ENCODE data around the gene MFSD12.
"Not testable (repeated sequence)": the region's sequence is repeated elsewhere in the genome, so short reads cannot be mapped to it uniquely, and the experiment has no call there.

The MFSD12 gene

GRCh38 chr19:3570606-3571011 is 13.2 kb upstream of the MFSD12 start:
- no peak for TF ChIP-seq CTCF (IDR thresholded peaks at IDR 0.05; ENCODE audit: low read depth, low read length)

GRCh38 chr19:3570042-3570441 is 12.7 kb upstream of the MFSD12 start:
- not testable (repeated sequence) for H3K4me3 ChIP-seq (ENCODE audit: low read depth, low read length)

More at GRCh38 chr19:3570606-3571011, 13.2 kb upstream of the MFSD12 start:
- no peak overlapping the region for H3K4me3 ChIP-seq (ENCODE audit: low read depth, low read length)

- TF ChIP-seq CTCF (IDR thresholded peaks at IDR 0.05; ENCODE audit: low read depth, low read length), result no peak
- H3K4me3 ChIP-seq (ENCODE audit: low read depth, low read length), result no peak overlapping the region
Measured at GRCh38 chr19:3565139-3565538, 7.8 kb upstream of the MFSD12 start.

GRCh38 chr19:3563709-3564524 is 6.5 kb upstream of the MFSD12 start:
- no peak for TF ChIP-seq CTCF (IDR thresholded peaks at IDR 0.05; ENCODE audit: low read depth, low read length)
- H3K4me3 ChIP-seq (ENCODE audit: low read depth, low read length), result no peak overlapping the region

GRCh38 chr19:3556978-3557460 is 367 bp downstream of the MFSD12 start:
- TF ChIP-seq CTCF (IDR thresholded peaks at IDR 0.05; ENCODE audit: low read depth, low read length), result 0 out of 2 replicates have a peak, but pooled peaks have one; percentile 3
- peak overlapping the region; percentile 87 for H3K4me3 ChIP-seq (ENCODE audit: low read depth, low read length)

GRCh38 chr19:3556423-3556977 is 886 bp downstream of the MFSD12 start:
- TF ChIP-seq CTCF (IDR thresholded peaks at IDR 0.05; ENCODE audit: low read depth, low read length), result no peak
- peak overlapping the region; percentile 87 for H3K4me3 ChIP-seq (ENCODE audit: low read depth, low read length)

- H3K4me3 ChIP-seq (ENCODE audit: low read depth, low read length), result peak overlapping the region; percentile 87
- TF ChIP-seq CTCF (IDR thresholded peaks at IDR 0.05; ENCODE audit: low read depth, low read length), result no peak
Measured at GRCh38 chr19:3555653-3556422, 1.5 kb downstream of the MFSD12 start.

All from WI38 (cell line).